ENCODE data around the gene TBC1D20. TPM values are rescaled to one million over a fixed set of nuclear protein-coding genes. Genes with fewer than 3 reads are reported as not detected.
"Not testable (repeated sequence)": the region's sequence is repeated elsewhere in the genome, so short reads cannot be mapped to it uniquely, and the experiment has no call there.

Gene TBC1D20
- total RNA-seq, 1 donor from 2014 or later, result 31.8 TPM

DNA sequence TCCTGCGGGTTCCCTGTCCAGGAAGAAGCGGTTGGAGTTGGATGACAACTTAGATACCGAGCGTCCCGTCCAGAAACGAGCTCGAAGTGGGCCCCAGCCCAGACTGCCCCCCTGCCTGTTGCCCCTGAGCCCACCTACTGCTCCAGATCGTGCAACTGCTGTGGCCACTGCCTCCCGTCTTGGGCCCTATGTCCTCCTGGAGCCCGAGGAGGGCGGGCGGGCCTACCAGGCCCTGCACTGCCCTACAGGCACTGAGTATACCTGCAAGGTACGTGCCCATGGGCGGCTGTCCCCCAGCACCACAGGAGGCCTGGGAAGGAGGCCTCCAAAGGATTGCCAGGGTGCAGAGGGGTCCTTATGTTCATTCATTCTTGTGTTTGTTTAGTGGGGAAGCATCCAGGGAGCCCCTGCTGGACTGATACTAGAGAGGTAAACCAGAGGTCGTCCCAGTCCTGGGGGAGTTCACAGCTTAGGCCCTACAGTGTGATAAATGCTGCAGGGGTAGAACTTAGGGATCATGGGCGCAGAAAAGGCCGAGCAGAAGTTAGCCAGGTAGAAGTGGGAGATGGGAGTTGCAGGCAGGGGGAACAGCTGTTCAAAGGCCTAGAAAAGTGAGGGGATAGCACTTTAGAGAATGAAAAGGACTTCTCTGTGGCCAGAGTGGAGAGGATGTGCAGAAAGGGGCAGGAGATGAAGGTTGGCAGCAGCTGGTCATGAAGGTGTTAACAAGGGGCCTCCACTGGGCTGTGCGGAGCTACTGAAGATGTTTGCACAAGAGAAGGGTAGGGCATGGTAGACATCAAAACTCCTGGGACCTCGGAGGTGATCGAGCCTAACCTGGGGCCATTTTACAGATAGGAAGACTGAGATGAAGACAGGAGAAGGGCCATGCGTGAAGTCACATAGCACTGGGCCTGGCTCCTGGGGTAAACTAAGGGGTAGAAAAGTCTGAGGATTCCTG is 74.0 kb downstream of the TBC1D20 start:
- no peak for DNase-seq (ENCODE audit: extremely low spot score, unreplicated experiment)
- Mint-ChIP-seq H3K27ac (no peak overlapping the region), H3K36me3 (peaks cover 5% of the 10 kb centered on the region), H3K4me3 (no peak overlapping the region), H3K9me3 (no peaks in the 10 kb centered on the region), H3K4me1 (ENCODE audit: unreplicated experiment) (no peaks in the 10 kb centered on the region), H3K27me3 (peaks cover 7% of the 10 kb centered on the region)
- TF ChIP-seq, protein P1, sequence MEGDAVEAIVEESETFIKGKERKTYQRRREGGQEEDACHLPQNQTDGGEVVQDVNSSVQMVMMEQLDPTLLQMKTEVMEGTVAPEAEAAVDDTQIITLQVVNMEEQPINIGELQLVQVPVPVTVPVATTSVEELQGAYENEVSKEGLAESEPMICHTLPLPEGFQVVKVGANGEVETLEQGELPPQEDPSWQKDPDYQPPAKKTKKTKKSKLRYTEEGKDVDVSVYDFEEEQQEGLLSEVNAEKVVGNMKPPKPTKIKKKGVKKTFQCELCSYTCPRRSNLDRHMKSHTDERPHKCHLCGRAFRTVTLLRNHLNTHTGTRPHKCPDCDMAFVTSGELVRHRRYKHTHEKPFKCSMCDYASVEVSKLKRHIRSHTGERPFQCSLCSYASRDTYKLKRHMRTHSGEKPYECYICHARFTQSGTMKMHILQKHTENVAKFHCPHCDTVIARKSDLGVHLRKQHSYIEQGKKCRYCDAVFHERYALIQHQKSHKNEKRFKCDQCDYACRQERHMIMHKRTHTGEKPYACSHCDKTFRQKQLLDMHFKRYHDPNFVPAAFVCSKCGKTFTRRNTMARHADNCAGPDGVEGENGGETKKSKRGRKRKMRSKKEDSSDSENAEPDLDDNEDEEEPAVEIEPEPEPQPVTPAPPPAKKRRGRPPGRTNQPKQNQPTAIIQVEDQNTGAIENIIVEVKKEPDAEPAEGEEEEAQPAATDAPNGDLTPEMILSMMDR (conservative IDR thresholded peaks at IDR 0.05), result no peak

DNA sequence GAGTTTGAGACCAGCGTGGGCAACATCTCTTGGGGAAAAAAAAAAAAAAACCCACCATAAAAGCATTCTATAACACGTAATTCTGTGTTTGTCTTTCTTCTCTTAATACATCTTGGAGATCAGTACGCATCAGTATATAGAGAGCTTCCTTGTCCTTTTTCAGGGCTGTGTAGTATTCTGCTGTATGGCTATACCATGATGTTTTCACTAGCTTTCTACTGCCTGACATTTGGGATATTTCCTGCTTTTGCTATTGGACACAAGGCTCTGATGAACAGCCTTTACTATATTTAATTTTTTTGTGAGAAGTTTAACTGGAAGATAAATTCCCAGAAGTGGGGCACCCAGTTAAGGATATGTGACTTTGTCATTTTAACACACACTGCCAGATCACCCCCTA is 74.8 kb downstream of the TBC1D20 start:
- H3K9me3 Mint-ChIP-seq, result no peaks in the 10 kb centered on the region
- no peak overlapping the region for H3K4me3 Mint-ChIP-seq
- H3K4me1 Mint-ChIP-seq (ENCODE audit: unreplicated experiment), result peaks cover 4% of the 10 kb centered on the region
- peaks cover 12% of the 10 kb centered on the region for H3K27me3 Mint-ChIP-seq
- TF ChIP-seq, protein P1 (conservative IDR thresholded peaks at IDR 0.05), result no peak
- no peak for DNase-seq (ENCODE audit: extremely low spot score, unreplicated experiment)
- no peak overlapping the region for H3K27ac Mint-ChIP-seq
- peaks cover 5% of the 10 kb centered on the region for H3K36me3 Mint-ChIP-seq

DNA sequence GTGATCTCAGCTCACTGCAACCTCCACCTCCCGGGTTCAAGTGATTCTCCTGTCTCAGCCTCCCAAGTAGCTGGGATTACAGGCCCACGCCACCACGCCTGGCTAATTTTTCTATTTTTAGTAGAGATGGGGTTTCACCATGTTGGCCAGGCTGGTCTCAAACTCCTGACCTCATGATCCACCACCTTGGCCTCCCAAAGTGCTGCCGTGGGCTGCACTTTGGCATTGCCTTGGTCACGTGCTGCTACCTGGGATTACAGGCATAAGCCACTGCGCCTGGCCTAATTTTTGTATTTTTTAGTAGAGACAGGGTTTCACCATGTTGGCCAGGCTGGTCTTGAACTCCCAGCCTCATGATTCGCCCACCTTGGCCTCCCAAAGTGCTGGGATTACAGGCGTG is 75.7 kb downstream of the TBC1D20 start:
- H3K4me1 Mint-ChIP-seq (ENCODE audit: unreplicated experiment); H3K36me3 Mint-ChIP-seq; DNase-seq (ENCODE audit: extremely low spot score, unreplicated experiment); H3K4me3 Mint-ChIP-seq; H3K9me3 Mint-ChIP-seq; H3K27ac Mint-ChIP-seq: not testable (repeated sequence)
- H3K27me3 Mint-ChIP-seq, result peaks cover 17% of the 10 kb centered on the region

Other genes with a start within 250 kb of the TBC1D20 start
- gene DEFB129, start 235.3 kb downstream of the TBC1D20 start, total RNA-seq (ENCODE audit: low replicate concordance), result not detected in 2 replicates
- gene DEFB132, start 204.8 kb downstream of the TBC1D20 start, total RNA-seq (ENCODE audit: low replicate concordance), result not detected in 2 replicates
- gene C20orf96, start 171.8 kb downstream of the TBC1D20 start, total RNA-seq (ENCODE audit: low replicate concordance), result 12.6 and 27.0 TPM in 2 replicates
- 28.9 and 40.5 TPM in 2 replicates for gene ZCCHC3, start 165.0 kb downstream of the TBC1D20 start, total RNA-seq (ENCODE audit: low replicate concordance)
- gene SOX12, start 137.0 kb downstream of the TBC1D20 start, total RNA-seq (ENCODE audit: low replicate concordance), result 9.9 and 52.7 TPM in 2 replicates
- 33.8 and 43.0 TPM in 2 replicates for gene NRSN2, start 115.4 kb downstream of the TBC1D20 start, total RNA-seq (ENCODE audit: low replicate concordance)
- gene TRIB3, start 81.8 kb downstream of the TBC1D20 start, total RNA-seq (ENCODE audit: low replicate concordance), result 8.3 and 17.0 TPM in 2 replicates
- gene RBCK1, start 54.2 kb downstream of the TBC1D20 start, total RNA-seq (ENCODE audit: low replicate concordance), result 81.3 and 84.9 TPM in 2 replicates
- gene CSNK2A1, start 81.3 kb upstream of the TBC1D20 start, total RNA-seq (ENCODE audit: low replicate concordance), result 138 and 151 TPM in 2 replicates
- 0.94 TPM in 1 of 2 replicates, not detected in the other for gene TCF15, start 147.8 kb upstream of the TBC1D20 start, total RNA-seq (ENCODE audit: low replicate concordance)
- gene SRXN1, start 190.7 kb upstream of the TBC1D20 start, total RNA-seq (ENCODE audit: low replicate concordance), result 16.3 and 25.4 TPM in 2 replicates
- 0.36 TPM in 1 of 2 replicates, not detected in the other for gene SCRT2, start 213.3 kb upstream of the TBC1D20 start, total RNA-seq (ENCODE audit: low replicate concordance)